Measurements from ENCODE around the gene MYO1D. TPM values are rescaled to one million over a fixed set of nuclear protein-coding genes. Genes with fewer than 3 reads are reported as not detected.

The MYO1D gene
- total RNA-seq, 1 experiment from 2014 or later = 1.3 TPM

DNA sequence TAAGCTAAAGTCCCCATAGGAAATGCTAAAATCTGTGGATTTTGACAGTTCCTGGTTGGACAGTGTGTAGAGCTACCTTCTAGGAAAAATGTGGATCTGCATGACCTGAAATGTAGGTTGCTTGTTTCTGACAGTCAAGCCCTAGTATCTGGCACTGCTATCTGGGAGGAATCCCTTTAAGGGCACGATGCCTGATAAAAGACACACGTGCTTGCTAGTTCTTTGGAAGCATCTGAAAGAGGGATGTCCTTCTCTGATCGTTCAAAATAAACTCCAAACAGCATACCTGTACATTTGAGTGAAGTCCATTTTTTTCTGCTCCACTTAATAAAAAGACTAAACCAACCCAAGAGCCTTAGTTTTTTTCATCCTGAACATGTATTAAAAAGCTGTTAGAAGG lies 288.8 kb downstream of the MYO1D start:
- Histone ChIP-seq H3K27me3 (ENCODE audit: control insufficient read depth, insufficient read depth, low read length) (peaks cover 7% of the 10 kb centered on the region; the same call in 1 of the 2 replicates), H3K27ac (ENCODE audit: low read length) (no peak overlapping the region), H3K9me3 (ENCODE audit: control insufficient read depth, insufficient read depth, low read depth, low read length) (no peaks in the 10 kb centered on the region), H3K4me1 (ENCODE audit: control insufficient read depth, insufficient read depth, low read length) (no peaks in the 10 kb centered on the region), H3K4me3 (ENCODE audit: low read depth in 2 of 2, low read length in 2 of 2) (no peak overlapping the region), H3K36me3 (ENCODE audit: control insufficient read depth, insufficient read depth, low read length) (no peaks in the 10 kb centered on the region)
- in situ Hi-C loops (cut with HindIII; ENCODE audit: low pct_unique_long_range_greater_than_20kb, low sequenced_read_pairs) = no loop called here
- ATAC-seq = no peak
- ChIA-PET CTCF (no interaction called here), POLR2A (no interaction called here)
- TF ChIP-seq, protein P1, sequence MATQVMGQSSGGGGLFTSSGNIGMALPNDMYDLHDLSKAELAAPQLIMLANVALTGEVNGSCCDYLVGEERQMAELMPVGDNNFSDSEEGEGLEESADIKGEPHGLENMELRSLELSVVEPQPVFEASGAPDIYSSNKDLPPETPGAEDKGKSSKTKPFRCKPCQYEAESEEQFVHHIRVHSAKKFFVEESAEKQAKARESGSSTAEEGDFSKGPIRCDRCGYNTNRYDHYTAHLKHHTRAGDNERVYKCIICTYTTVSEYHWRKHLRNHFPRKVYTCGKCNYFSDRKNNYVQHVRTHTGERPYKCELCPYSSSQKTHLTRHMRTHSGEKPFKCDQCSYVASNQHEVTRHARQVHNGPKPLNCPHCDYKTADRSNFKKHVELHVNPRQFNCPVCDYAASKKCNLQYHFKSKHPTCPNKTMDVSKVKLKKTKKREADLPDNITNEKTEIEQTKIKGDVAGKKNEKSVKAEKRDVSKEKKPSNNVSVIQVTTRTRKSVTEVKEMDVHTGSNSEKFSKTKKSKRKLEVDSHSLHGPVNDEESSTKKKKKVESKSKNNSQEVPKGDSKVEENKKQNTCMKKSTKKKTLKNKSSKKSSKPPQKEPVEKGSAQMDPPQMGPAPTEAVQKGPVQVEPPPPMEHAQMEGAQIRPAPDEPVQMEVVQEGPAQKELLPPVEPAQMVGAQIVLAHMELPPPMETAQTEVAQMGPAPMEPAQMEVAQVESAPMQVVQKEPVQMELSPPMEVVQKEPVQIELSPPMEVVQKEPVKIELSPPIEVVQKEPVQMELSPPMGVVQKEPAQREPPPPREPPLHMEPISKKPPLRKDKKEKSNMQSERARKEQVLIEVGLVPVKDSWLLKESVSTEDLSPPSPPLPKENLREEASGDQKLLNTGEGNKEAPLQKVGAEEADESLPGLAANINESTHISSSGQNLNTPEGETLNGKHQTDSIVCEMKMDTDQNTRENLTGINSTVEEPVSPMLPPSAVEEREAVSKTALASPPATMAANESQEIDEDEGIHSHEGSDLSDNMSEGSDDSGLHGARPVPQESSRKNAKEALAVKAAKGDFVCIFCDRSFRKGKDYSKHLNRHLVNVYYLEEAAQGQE (IDR thresholded peaks at IDR 0.05; ENCODE audit: insufficient read depth in 1 of 2, low read depth in 2 of 2, low read length in 1 of 2) = no peak
- TF ChIP-seq TCF7L2 (IDR thresholded peaks at IDR 0.05; ENCODE audit: low read depth, low read length) = no peak
- TF ChIP-seq SIN3A (IDR thresholded peaks at IDR 0.05; ENCODE audit: borderline replicate concordance, insufficient read depth, low read depth, low read length) = no peak
- TF ChIP-seq POLR2AphosphoS5 (IDR thresholded peaks at IDR 0.05; ENCODE audit: low read depth, low read length) = no peak
- TF ChIP-seq, protein P2, sequence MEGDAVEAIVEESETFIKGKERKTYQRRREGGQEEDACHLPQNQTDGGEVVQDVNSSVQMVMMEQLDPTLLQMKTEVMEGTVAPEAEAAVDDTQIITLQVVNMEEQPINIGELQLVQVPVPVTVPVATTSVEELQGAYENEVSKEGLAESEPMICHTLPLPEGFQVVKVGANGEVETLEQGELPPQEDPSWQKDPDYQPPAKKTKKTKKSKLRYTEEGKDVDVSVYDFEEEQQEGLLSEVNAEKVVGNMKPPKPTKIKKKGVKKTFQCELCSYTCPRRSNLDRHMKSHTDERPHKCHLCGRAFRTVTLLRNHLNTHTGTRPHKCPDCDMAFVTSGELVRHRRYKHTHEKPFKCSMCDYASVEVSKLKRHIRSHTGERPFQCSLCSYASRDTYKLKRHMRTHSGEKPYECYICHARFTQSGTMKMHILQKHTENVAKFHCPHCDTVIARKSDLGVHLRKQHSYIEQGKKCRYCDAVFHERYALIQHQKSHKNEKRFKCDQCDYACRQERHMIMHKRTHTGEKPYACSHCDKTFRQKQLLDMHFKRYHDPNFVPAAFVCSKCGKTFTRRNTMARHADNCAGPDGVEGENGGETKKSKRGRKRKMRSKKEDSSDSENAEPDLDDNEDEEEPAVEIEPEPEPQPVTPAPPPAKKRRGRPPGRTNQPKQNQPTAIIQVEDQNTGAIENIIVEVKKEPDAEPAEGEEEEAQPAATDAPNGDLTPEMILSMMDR (IDR thresholded peaks at IDR 0.05) = no peak
- DNase-seq (ENCODE audit: low read depth, low spot score) = no peak
- BruUV-seq (replicated peaks) = no TSS peak
- intact Hi-C loops (cut with micrococcal nuclease; ENCODE audit: unreplicated experiment) = no loop called here

GRCh38 chr17:32586666-32587065 lies 290.3 kb downstream of the MYO1D start:
- ChIA-PET CTCF (no interaction called here), POLR2A (no interaction called here)
- no peak overlapping the region for H3K27ac ChIP-seq (ENCODE audit: low read length)
- peaks cover 7% of the 10 kb centered on the region; the same call in 1 of the 2 replicates for H3K27me3 ChIP-seq (ENCODE audit: control insufficient read depth, insufficient read depth, low read length)
- DNase-seq (ENCODE audit: low read depth, low spot score) (no peak), ATAC-seq (no peak)
- no peaks in the 10 kb centered on the region for H3K4me1 ChIP-seq (ENCODE audit: control insufficient read depth, insufficient read depth, low read length)
- intact Hi-C loops (cut with micrococcal nuclease; ENCODE audit: unreplicated experiment) (no loop called here), in situ Hi-C loops (cut with HindIII; ENCODE audit: low pct_unique_long_range_greater_than_20kb, low sequenced_read_pairs) (no loop called here)
- no peak for TF ChIP-seq SIN3A (IDR thresholded peaks at IDR 0.05; ENCODE audit: borderline replicate concordance, insufficient read depth, low read depth, low read length)
- TF ChIP-seq, protein P2 (IDR thresholded peaks at IDR 0.05) = no peak
- no peak for TF ChIP-seq TCF7L2 (IDR thresholded peaks at IDR 0.05; ENCODE audit: low read depth, low read length)
- H3K36me3 ChIP-seq (ENCODE audit: control insufficient read depth, insufficient read depth, low read length) = no peaks in the 10 kb centered on the region
- H3K4me3 ChIP-seq (ENCODE audit: low read depth in 2 of 2, low read length in 2 of 2) = no peak overlapping the region
- no TSS peak for BruUV-seq (replicated peaks)
- H3K9me3 ChIP-seq (ENCODE audit: control insufficient read depth, insufficient read depth, low read depth, low read length) = 0 out of 2 replicates have a peak, but pooled peaks cover 4% of the 10 kb centered on the region

Measured in Panc1 (cell line).